H1 (cell line): ENCODE results near the gene SNX21. TPM values are rescaled to one million over a fixed set of nuclear protein-coding genes. Genes with fewer than 3 reads are reported as not detected.
A peak's percentile ranks its signal among the peaks of the same experiment; 100 is the strongest.

Experiments
- CTCF ChIA-PET: fragments of 300-600 bp; sonication (Branson Sonifier 250); formaldehyde crosslinking; loops from one replicate; lab custom pipeline; 2021; ENCODE audit not compliant: partially characterized antibody; lab: Charles Lee
- POLR2A ChIA-PET: fragments of 300-600 bp; sonication (Branson Sonifier 250); formaldehyde crosslinking; loops from one replicate; lab custom pipeline; 2021; ENCODE audit warnings: inconsistent platforms; ENCODE audit not compliant: partially characterized antibody; lab: Charles Lee
- DNase-seq, 2 experiments: peaks; one replicate each; pipeline versions ENCODE4 v3.0.0 to v3.0.0-alpha.2; 2010 to 2022; ENCODE audit warnings: low spot score in 2 of 2, low read depth in 1 of 2, mixed read lengths in 1 of 2
- FAIRE-seq: peaks from 2 replicates; lab custom pipeline; 2011; peaks lifted over from hg19 to GRCh38; lab: Jason Lieb, UNC
- H2AFZ ChIP-seq: 2 replicates; pipeline ENCODE4 v1.8.1; 2012; ENCODE audit warnings: low read length, inconsistent platforms
- H2AK5ac ChIP-seq: 2 replicates; pipeline ENCODE4 v1.6.1; 2013; ENCODE audit warnings: low read depth, low read length
- H2BK120ac ChIP-seq: replicated peaks from 2 replicates; pipeline ENCODE3; 2013; ENCODE audit warnings: low read depth, low read length, inconsistent platforms
- H2BK12ac ChIP-seq: 2 replicates; pipeline ENCODE4 v1.6.1; 2013; ENCODE audit warnings: low read depth, low read length
- H2BK15ac ChIP-seq: 2 replicates; pipeline ENCODE4 v1.6.1; 2013; ENCODE audit warnings: low read length
- H2BK20ac ChIP-seq: 2 replicates; pipeline ENCODE4 v1.6.1; 2013; ENCODE audit warnings: low read length
- H2BK5ac ChIP-seq: 2 replicates; pipeline ENCODE4 v1.6.1; 2013; ENCODE audit warnings: low read depth, low read length
- H3K14ac ChIP-seq: 2 replicates; pipeline ENCODE4 v1.6.1; 2013; ENCODE audit warnings: inconsistent platforms; ENCODE audit not compliant: insufficient read length
- H3K18ac ChIP-seq: 2 replicates; pipeline ENCODE4 v1.6.1; 2013; ENCODE audit warnings: low read length; ENCODE audit errors: extremely low read depth
- H3K23ac ChIP-seq: 2 replicates; pipeline ENCODE4 v1.6.1; 2013; ENCODE audit warnings: inconsistent platforms; ENCODE audit not compliant: insufficient read length
- H3K23me2 ChIP-seq: 2 replicates; pipeline ENCODE4 v1.6.1; 2013; ENCODE audit warnings: low read depth, low read length
- H3K27ac ChIP-seq: 2 replicates; pipeline ENCODE4 v1.6.1; 2011; ENCODE audit warnings: low read depth, low read length, inconsistent platforms
- H3K27me3 ChIP-seq, 4 experiments: replicated peaks in 1 of 4; 1 replicate in 1 of 4; 2 replicates in 3 of 4; pipeline versions ENCODE4 v1.6.1 to v1.8.1; 2011 to 2013; ENCODE audit warnings: low read length in 3 of 4, mild to moderate bottlenecking in 3 of 4, inconsistent platforms in 2 of 4, mixed read lengths in 2 of 4, moderate library complexity in 1 of 4; ENCODE audit not compliant: control insufficient read depth in 3 of 4, insufficient read depth in 3 of 4; ENCODE audit errors: extremely low read depth in 1 of 4
- H3K36me3 ChIP-seq, 4 experiments: 2 replicates each; pipeline versions ENCODE4 v1.6.1 to v1.8.1; 2011 to 2013; ENCODE audit warnings: mild to moderate bottlenecking in 4 of 4, low read length in 3 of 4, moderate library complexity in 2 of 4, control low read depth in 1 of 4, inconsistent platforms in 1 of 4; ENCODE audit not compliant: insufficient read depth in 4 of 4, control insufficient read depth in 2 of 4
- H3K4ac ChIP-seq: replicated peaks from 2 replicates; pipeline ENCODE3; 2013; ENCODE audit warnings: low read length, low read depth, mixed read lengths, inconsistent platforms; ENCODE audit not compliant: insufficient read length
- H3K4me1 ChIP-seq, 4 experiments: replicated peaks in 1 of 4; 1 replicate in 1 of 4; 2 replicates in 3 of 4; pipeline versions ENCODE4 v1.6.1 to v1.8.1; 2011 to 2013; ENCODE audit warnings: low read length in 3 of 4, inconsistent platforms in 2 of 4, mixed read lengths in 1 of 4; ENCODE audit not compliant: insufficient read depth in 4 of 4, control insufficient read depth in 3 of 4
- H3K4me2 ChIP-seq, 2 experiments: 2 replicates each; pipeline versions ENCODE4 v1.6.1 to v1.8.1; 2011 to 2013; ENCODE audit warnings: low read depth in 2 of 2, low read length in 2 of 2, control low read depth in 1 of 2, inconsistent platforms in 1 of 2, mild to moderate bottlenecking in 1 of 2; ENCODE audit not compliant: insufficient read depth in 1 of 2
- H3K4me3 ChIP-seq, 4 experiments: fragments of 200-600, 300-600 bp in 1 of 4; sonication (generic), shearing (Covaris generic), sonication (Bioruptor Twin) in 1 of 4; 2 replicates each; pipeline versions ENCODE4 v1.5.1 to v1.8.1; 2011 to 2016; ENCODE audit warnings: low read length in 4 of 4, low read depth in 3 of 4, control low read depth in 2 of 4, inconsistent platforms in 2 of 4, mild to moderate bottlenecking in 2 of 4, mixed read lengths in 1 of 4, moderate library complexity in 1 of 4; ENCODE audit not compliant: insufficient read depth in 2 of 4; ENCODE audit errors: extremely low read depth in 1 of 4
- H3K56ac ChIP-seq: replicated peaks from 2 replicates; pipeline ENCODE3; 2013; ENCODE audit warnings: low read depth, mild to moderate bottlenecking, mixed read lengths, low read length, inconsistent platforms; ENCODE audit not compliant: insufficient read length
- H3K79me1 ChIP-seq: 2 replicates; pipeline ENCODE4 v1.6.1; 2013; ENCODE audit warnings: low read depth, low read length, control low read depth
- H3K79me2 ChIP-seq, 2 experiments: 2 replicates each; pipeline versions ENCODE4 v1.6.1 to v1.8.1; 2012 to 2013; ENCODE audit warnings: low read length in 2 of 2, mild to moderate bottlenecking in 2 of 2, inconsistent platforms in 1 of 2; ENCODE audit not compliant: insufficient read depth in 2 of 2, control insufficient read depth in 1 of 2
- H3K9ac ChIP-seq, 4 experiments: replicated peaks in 1 of 4; 1 replicate in 1 of 4; 2 replicates in 3 of 4; pipeline versions ENCODE4 v1.6.1 to v1.8.1; 2011 to 2013; ENCODE audit warnings: low read depth in 3 of 4, low read length in 3 of 4, control low read depth in 2 of 4, mild to moderate bottlenecking in 2 of 4, moderate library complexity in 2 of 4, inconsistent platforms in 1 of 4; ENCODE audit errors: extremely low read depth in 1 of 4
- H3K9me3 ChIP-seq, 2 experiments: 2 replicates each; pipeline versions ENCODE4 v1.6.1 to v1.8.1; 2012 to 2013; ENCODE audit warnings: mild to moderate bottlenecking in 2 of 2, moderate library complexity in 2 of 2, control low read depth in 1 of 2, inconsistent platforms in 1 of 2, low read depth in 1 of 2, low read length in 1 of 2, mixed read lengths in 1 of 2; ENCODE audit not compliant: insufficient read depth in 2 of 2
- H4K20me1 ChIP-seq, 2 experiments: replicated peaks in 1 of 2; 2 replicates each; pipeline versions ENCODE3 to v1.8.1; 2011 to 2013; ENCODE audit warnings: inconsistent platforms in 2 of 2, low read length in 2 of 2, mild to moderate bottlenecking in 1 of 2; ENCODE audit not compliant: insufficient read depth in 2 of 2, control insufficient read depth in 1 of 2
- H4K5ac ChIP-seq: 2 replicates; pipeline ENCODE4 v1.6.1; 2013; ENCODE audit warnings: low read length, low read depth, mixed read lengths, inconsistent platforms; ENCODE audit not compliant: insufficient read length
- H4K8ac ChIP-seq: 2 replicates; pipeline ENCODE4 v1.8.0; 2013; ENCODE audit warnings: mild to moderate bottlenecking, moderate library complexity, low read length, inconsistent platforms; ENCODE audit not compliant: insufficient read depth; ENCODE audit errors: extremely low read depth
- H4K91ac ChIP-seq: replicated peaks from 2 replicates; pipeline ENCODE3; 2013; ENCODE audit warnings: low read length, mixed read lengths, inconsistent platforms; ENCODE audit not compliant: insufficient read length
- ATF2 ChIP-seq: IDR thresholded peaks from 2 replicates; pipeline ENCODE4 v1.6.1; 2012; ENCODE audit warnings: low read length, inconsistent platforms
- BCL11A ChIP-seq, 2 experiments: IDR thresholded peaks; one replicate each; pipeline ENCODE4 v1.6.1; 2011; ENCODE audit warnings: low read depth in 2 of 2, low read length in 2 of 2, mild to moderate bottlenecking in 2 of 2
- BRCA1 ChIP-seq: IDR thresholded peaks from 2 replicates; pipeline ENCODE4 v1.6.1; 2012; ENCODE audit warnings: low read depth, low read length, improper control_type of control experiment
- CTCF ChIP-seq, 3 experiments: IDR thresholded peaks; 1 replicate in 2 of 3; 2 replicates in 1 of 3; pipeline versions ENCODE4 v1.5.1 to v1.6.1; 2011; ENCODE audit warnings: low read length in 3 of 3, mild to moderate bottlenecking in 3 of 3, inconsistent platforms in 2 of 3, low read depth in 1 of 3, moderate library complexity in 1 of 3; ENCODE audit not compliant: insufficient read depth in 1 of 3; ENCODE audit errors: control extremely low read depth in 1 of 3
- KDM5A ChIP-seq: fragments of 200-600 bp; IDR thresholded peaks from 2 replicates; pipeline ENCODE4 v1.7.1; 2012; ENCODE audit warnings: mild to moderate bottlenecking, low read length, inconsistent platforms, mixed read lengths
- SIN3A ChIP-seq, 2 experiments: IDR thresholded peaks in 1 of 2; conservative IDR thresholded peaks in 1 of 2; 2 replicates each; pipeline ENCODE4 v1.6.1; 2011 to 2012; ENCODE audit warnings: low read length in 2 of 2, improper control_type of control experiment in 1 of 2, low read depth in 1 of 2, mild to moderate bottlenecking in 1 of 2
- TAF1 ChIP-seq: IDR thresholded peaks from 2 replicates; pipeline ENCODE4 v1.6.1; 2011; ENCODE audit warnings: mild to moderate bottlenecking, low read depth, low read length
- TAF7 ChIP-seq: optimal IDR thresholded peaks from 2 replicates; pipeline ENCODE3; 2011; ENCODE audit warnings: low read depth, mild to moderate bottlenecking, inconsistent platforms, low read length, moderate library complexity, borderline replicate concordance
- WGBS, 2 experiments: shearing (Covaris generic) in 1 of 2; methylation state at CpG; one replicate each; pipeline versions ENCODE4 v1.1.6 to v1.1.7; 2013 to 2015; ENCODE audit warnings: low lambda C conversion rate in 2 of 2, mixed read lengths in 2 of 2, inconsistent platforms in 1 of 2, low coverage in 1 of 2, missing lambda C conversion rate in 1 of 2; ENCODE audit not compliant: insufficient replicate concordance in 2 of 2, insufficient coverage in 1 of 2, insufficient read length in 1 of 2; ENCODE audit errors: extremely low coverage in 1 of 2, missing lambda C conversion rate in 1 of 2; 5-methylcytosine and 5-hydroxymethylcytosine counted together
- polyA plus RNA-seq, 7 experiments: library from polyadenylated mRNA; depleted of rRNA in 3 of 7; stranded (reverse) in 5 of 7; unstranded in 2 of 7; fragments of >200 nt in 5 of 7; fragments of 200-250 nt in 2 of 7; gene quantifications; 1 replicate in 5 of 7; 2 replicates in 1 of 7; 4 replicates in 1 of 7; pipeline versions ENCODE4 v1.2.1 to v1.2.3, GENCODE V29; 2011 to 2013; ENCODE audit warnings: missing spikeins in 2 of 7, mixed read lengths in 2 of 7
- total RNA-seq: library from RNA; stranded (reverse); fragmentation: NEBNext Ultra II Directional; extraction: Animal tissue kit (Norgen Biotek cat#: 25700); gene quantifications from 2 replicates; pipeline ENCODE4 v1.2.1, GENCODE V29; 2021

The SNX21 gene
- total and polyA plus RNA-seq, 2 of the 8 experiments (the other 6 are each of a cell fraction or from before 2014, with no cell fraction given), result 15.8 to 16.8 TPM

GRCh38 chr20:45822857-45823256 is 10.7 kb upstream of the SNX21 start:
- H2BK5ac ChIP-seq, result no peak overlapping the region
- H4K91ac ChIP-seq, result no peak overlapping the region
- H2AK5ac ChIP-seq, result 0 out of 2 replicates have a peak overlapping the region, but pooled peaks have one; percentile 80
- H2BK15ac ChIP-seq, result no peak overlapping the region
- H3K56ac ChIP-seq, result no peak overlapping the region
- no peak overlapping the region for H3K23ac ChIP-seq
- H4K20me1 ChIP-seq, result no peaks in the 10 kb centered on the region
- FAIRE-seq (no peak), DNase-seq (no peak)
- H3K27ac ChIP-seq, result no peak overlapping the region
- H3K79me1 ChIP-seq, result no peaks in the 10 kb centered on the region
- WGBS, 2 experiments, result 80% methylated on average over 23 of the region's 24 CpGs; no CpG with 5 or more reads in 1 of the 2 experiments
- no peaks in the 10 kb centered on the region for H3K9me3 ChIP-seq
- H4K5ac ChIP-seq, result no peak overlapping the region
- H4K8ac ChIP-seq, result peak overlapping the region; percentile 38
- H2AFZ ChIP-seq, result no peak overlapping the region
- H3K4ac ChIP-seq, result peak overlapping the region; percentile 23
- H3K9ac ChIP-seq, result no peak overlapping the region
- no peak overlapping the region for H2BK20ac ChIP-seq
- H3K4me3 ChIP-seq, result no peak overlapping the region
- peaks cover 0 to 12% (median 5%) of the 10 kb centered on the region in 4 experiments; a peak in 6 of 7 replicates for H3K4me1 ChIP-seq
- H2BK12ac ChIP-seq, result peak overlapping the region; percentile 94; the same call in 1 of the 2 replicates
- H3K79me2 ChIP-seq, result no peaks in the 10 kb centered on the region
- H3K4me2 ChIP-seq, result peak overlapping the region in 1 of 2 experiments; percentile 10; a peak in 2 of 4 replicates
- ChIA-PET CTCF (interaction anchor here (0.7 to 1.3 kb wide), 9 partner anchors 10 to 92 kb away, joined by 3 to 4 read pairs (median 3); partner anchors contain the start of genes DNTTIP1, NEURL2 and WFDC3), POLR2A (interaction anchor here (0.7 to 11.0 kb wide), 7 partner anchors 8 to 148 kb away, joined by 3 to 96 read pairs (median 8); partner anchors contain the start of genes PCIF1, SNX21 and UBE2C)
- peaks cover 2% of the 10 kb centered on the region; the same call in 1 of the 2 replicates for H3K23me2 ChIP-seq
- no peak overlapping the region for H3K18ac ChIP-seq
- no peaks in the 10 kb centered on the region; a peak in 1 of 8 replicates for H3K36me3 ChIP-seq
- H3K27me3 ChIP-seq, result peaks cover 0 to 12% (median 10%) of the 10 kb centered on the region in 4 experiments; a peak in 4 of 7 replicates
- no peak overlapping the region for H3K14ac ChIP-seq
- H2BK120ac ChIP-seq, result no peak overlapping the region
- no peak for TF ChIP-seq BCL11A (IDR thresholded peaks at IDR 0.05; ENCODE audit: low read depth in 2 of 2, low read length in 2 of 2)
- no peak for TF ChIP-seq TAF1
- TF ChIP-seq SIN3A (conservative IDR thresholded peaks at IDR 0.05 in 1 of 2, IDR thresholded peaks at IDR 0.05 in 1 of 2; ENCODE audit: low read depth in 1 of 2, low read length in 2 of 2), result no peak
- no peak for TF ChIP-seq TAF7
- no peak for TF ChIP-seq ATF2
- TF ChIP-seq BRCA1, result no peak
- no peak for TF ChIP-seq CTCF (IDR thresholded peaks at IDR 0.05; ENCODE audit: control extremely low read depth in 1 of 3, insufficient read depth in 1 of 3, low read depth in 1 of 3, low read length in 3 of 3)
- no peak for TF ChIP-seq KDM5A
